ENCODE data around the gene UBA1.

UBA1 gene

DNA sequence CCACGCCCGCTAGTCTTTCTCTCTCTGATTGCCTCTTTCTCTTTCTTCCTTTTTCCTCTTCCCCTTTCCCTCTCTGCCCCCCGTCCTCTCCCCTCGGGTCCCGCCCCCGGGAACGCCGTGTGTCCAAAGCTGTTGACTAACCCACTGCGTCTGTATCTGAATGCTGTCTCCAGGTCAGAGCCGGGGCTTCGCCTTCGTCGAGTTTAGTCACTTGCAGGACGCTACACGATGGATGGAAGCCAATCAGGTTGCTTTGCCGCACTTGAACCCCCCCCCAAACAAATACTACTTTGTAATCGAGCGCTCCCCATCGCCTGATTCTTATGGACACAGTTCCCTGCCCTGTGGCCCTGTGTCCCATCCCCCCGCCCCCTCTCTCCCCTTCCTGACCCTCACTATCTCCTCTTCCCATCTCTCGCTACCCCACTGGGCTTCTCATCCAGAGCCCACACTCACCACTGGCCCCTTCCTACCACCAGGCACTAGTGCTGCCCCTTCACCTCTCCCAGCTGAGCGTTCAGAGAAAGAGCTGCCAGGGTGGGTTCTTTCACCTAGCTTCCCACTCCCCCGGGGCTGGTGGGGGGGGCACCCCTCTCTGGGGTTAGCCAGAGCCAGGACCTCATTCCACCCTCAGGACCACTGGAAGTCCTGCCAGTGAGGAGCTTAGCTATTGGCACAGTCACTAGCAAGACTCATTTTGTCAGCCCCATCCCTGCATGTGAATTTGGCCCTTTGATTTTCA lies 18.6 kb upstream of the UBA1 start:
- H3K4me3 ChIP-seq (replicated peaks; ENCODE audit: insufficient read depth, low read length) = no peak overlapping the region
- H3K27me3 ChIP-seq (ENCODE audit: insufficient read depth, poor library complexity, severe bottlenecking) = no peaks in the 10 kb centered on the region
- DNase-seq (ENCODE audit: low read depth in 1 of 2, low spot score in 1 of 2) = no peak
- H3K27ac ChIP-seq (replicated peaks) = no peak overlapping the region
- TF ChIP-seq, protein P1, sequence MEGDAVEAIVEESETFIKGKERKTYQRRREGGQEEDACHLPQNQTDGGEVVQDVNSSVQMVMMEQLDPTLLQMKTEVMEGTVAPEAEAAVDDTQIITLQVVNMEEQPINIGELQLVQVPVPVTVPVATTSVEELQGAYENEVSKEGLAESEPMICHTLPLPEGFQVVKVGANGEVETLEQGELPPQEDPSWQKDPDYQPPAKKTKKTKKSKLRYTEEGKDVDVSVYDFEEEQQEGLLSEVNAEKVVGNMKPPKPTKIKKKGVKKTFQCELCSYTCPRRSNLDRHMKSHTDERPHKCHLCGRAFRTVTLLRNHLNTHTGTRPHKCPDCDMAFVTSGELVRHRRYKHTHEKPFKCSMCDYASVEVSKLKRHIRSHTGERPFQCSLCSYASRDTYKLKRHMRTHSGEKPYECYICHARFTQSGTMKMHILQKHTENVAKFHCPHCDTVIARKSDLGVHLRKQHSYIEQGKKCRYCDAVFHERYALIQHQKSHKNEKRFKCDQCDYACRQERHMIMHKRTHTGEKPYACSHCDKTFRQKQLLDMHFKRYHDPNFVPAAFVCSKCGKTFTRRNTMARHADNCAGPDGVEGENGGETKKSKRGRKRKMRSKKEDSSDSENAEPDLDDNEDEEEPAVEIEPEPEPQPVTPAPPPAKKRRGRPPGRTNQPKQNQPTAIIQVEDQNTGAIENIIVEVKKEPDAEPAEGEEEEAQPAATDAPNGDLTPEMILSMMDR (IDR thresholded peaks at IDR 0.05; ENCODE audit: insufficient read depth, low read length) = no peak
- TF ChIP-seq GABPA (IDR thresholded peaks at IDR 0.05; ENCODE audit: low read depth) (no peak), POLR2AphosphoS5 (IDR thresholded peaks at IDR 0.05; ENCODE audit: low read depth) (no peak), SPI1 (IDR thresholded peaks at IDR 0.05; ENCODE audit: borderline replicate concordance, low read depth) (no peak)
- TF ChIP-seq, protein P2, sequence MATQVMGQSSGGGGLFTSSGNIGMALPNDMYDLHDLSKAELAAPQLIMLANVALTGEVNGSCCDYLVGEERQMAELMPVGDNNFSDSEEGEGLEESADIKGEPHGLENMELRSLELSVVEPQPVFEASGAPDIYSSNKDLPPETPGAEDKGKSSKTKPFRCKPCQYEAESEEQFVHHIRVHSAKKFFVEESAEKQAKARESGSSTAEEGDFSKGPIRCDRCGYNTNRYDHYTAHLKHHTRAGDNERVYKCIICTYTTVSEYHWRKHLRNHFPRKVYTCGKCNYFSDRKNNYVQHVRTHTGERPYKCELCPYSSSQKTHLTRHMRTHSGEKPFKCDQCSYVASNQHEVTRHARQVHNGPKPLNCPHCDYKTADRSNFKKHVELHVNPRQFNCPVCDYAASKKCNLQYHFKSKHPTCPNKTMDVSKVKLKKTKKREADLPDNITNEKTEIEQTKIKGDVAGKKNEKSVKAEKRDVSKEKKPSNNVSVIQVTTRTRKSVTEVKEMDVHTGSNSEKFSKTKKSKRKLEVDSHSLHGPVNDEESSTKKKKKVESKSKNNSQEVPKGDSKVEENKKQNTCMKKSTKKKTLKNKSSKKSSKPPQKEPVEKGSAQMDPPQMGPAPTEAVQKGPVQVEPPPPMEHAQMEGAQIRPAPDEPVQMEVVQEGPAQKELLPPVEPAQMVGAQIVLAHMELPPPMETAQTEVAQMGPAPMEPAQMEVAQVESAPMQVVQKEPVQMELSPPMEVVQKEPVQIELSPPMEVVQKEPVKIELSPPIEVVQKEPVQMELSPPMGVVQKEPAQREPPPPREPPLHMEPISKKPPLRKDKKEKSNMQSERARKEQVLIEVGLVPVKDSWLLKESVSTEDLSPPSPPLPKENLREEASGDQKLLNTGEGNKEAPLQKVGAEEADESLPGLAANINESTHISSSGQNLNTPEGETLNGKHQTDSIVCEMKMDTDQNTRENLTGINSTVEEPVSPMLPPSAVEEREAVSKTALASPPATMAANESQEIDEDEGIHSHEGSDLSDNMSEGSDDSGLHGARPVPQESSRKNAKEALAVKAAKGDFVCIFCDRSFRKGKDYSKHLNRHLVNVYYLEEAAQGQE (IDR thresholded peaks at IDR 0.05; ENCODE audit: insufficient replicate concordance, low read depth) = no peak

DNA sequence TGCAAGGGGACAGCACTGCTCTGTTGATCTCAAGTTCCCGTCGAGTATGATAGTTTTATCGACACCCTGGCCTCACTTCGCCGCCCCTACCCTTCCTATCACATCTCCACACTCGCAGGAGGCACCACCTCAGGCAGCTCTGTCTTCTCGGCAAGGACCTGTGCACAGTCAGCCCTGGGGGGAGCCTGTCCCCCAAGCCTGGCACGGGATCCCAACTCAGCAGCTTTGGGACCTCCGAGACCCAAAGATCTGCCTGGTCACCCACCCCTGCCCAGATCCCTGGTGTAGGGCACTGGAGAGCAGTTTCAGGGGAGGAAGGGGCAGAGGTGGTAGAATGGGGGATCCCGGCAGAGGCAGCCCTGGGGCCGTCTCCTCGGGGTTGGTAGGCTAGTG lies 18.0 kb upstream of the UBA1 start:
- Histone ChIP-seq H3K4me3 (replicated peaks; ENCODE audit: insufficient read depth, low read length) (no peak overlapping the region), H3K27me3 (ENCODE audit: insufficient read depth, poor library complexity, severe bottlenecking) (no peaks in the 10 kb centered on the region), H3K27ac (replicated peaks) (no peak overlapping the region)
- TF ChIP-seq SPI1 (IDR thresholded peaks at IDR 0.05; ENCODE audit: borderline replicate concordance, low read depth) = no peak
- no peak for TF ChIP-seq GABPA (IDR thresholded peaks at IDR 0.05; ENCODE audit: low read depth)
- TF ChIP-seq, protein P1 (IDR thresholded peaks at IDR 0.05; ENCODE audit: insufficient read depth, low read length) = no peak
- TF ChIP-seq, protein P2 (IDR thresholded peaks at IDR 0.05; ENCODE audit: insufficient replicate concordance, low read depth) = no peak
- TF ChIP-seq POLR2AphosphoS5 (IDR thresholded peaks at IDR 0.05; ENCODE audit: low read depth) = no peak
- DNase-seq (ENCODE audit: low read depth in 1 of 2, low spot score in 1 of 2) = no peak

DNA sequence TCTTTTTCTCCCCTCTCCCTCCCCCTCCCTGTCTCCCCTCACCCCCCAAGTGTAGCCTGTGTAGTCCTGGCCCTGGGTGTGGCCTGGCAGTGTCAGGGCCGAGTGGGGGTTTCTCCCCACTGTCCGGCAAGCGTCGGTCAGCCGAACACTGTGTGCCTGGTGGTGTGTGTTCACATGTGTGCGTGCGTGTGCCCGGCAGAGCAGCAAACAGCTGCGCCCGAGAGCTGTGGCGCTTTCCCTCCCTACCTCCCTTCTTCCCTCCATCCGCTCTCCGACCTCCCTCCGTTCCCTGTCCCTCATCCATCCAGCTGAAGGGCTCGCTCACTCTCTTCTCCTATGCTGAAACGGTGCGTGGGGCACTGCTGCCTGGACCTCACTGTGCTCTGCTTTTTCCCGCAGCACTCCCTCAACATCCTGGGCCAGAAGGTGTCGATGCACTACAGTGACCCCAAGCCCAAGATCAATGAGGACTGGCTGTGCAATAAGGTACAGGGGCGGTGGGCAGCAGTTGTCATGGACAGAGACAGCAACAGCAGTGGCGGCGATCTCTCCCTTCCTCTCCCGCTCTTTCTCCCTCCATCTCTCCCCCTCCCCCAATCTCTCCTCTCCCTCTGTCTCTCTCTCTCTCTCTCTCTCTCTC lies 17.4 kb upstream of the UBA1 start:
- H3K27ac ChIP-seq (replicated peaks) = no peak overlapping the region
- H3K4me3 ChIP-seq (replicated peaks; ENCODE audit: insufficient read depth, low read length) = no peak overlapping the region
- H3K27me3 ChIP-seq (ENCODE audit: insufficient read depth, poor library complexity, severe bottlenecking) = no peaks in the 10 kb centered on the region
- DNase-seq (ENCODE audit: low read depth in 1 of 2, low spot score in 1 of 2) = no peak
- TF ChIP-seq, protein P2 (IDR thresholded peaks at IDR 0.05; ENCODE audit: insufficient replicate concordance, low read depth) = no peak
- TF ChIP-seq, protein P1 (IDR thresholded peaks at IDR 0.05; ENCODE audit: insufficient read depth, low read length) = no peak
- TF ChIP-seq POLR2AphosphoS5 (IDR thresholded peaks at IDR 0.05; ENCODE audit: low read depth) (no peak), GABPA (IDR thresholded peaks at IDR 0.05; ENCODE audit: low read depth) (no peak)

Data from HL-60 (cell line).